T-helper 2 cell treated with Interferon-gamma antibody and Interleukin-4, amounts not matched to agents 5 μg/mL and 100 μg/mL, for 36 hours (primary cell): ENCODE results near the gene MOB3B.
"Not testable (repeated sequence)": the region's sequence is repeated elsewhere in the genome, so short reads cannot be mapped to it uniquely, and the experiment has no call there.

ENCODE experiments used
- DNase-seq: peaks from one replicate; pipeline ENCODE4 v3.0.0; 2021; ENCODE audit warnings: low spot score
- H3K27ac Mint-ChIP-seq: one replicate; pipeline ENCODE4 v1.8.0; 2021; ENCODE audit warnings: mild to moderate bottlenecking, mixed read lengths
- H3K27me3 Mint-ChIP-seq: one replicate; pipeline ENCODE4 v1.8.0; 2021; ENCODE audit warnings: low read depth, mixed read lengths
- H3K36me3 Mint-ChIP-seq: one replicate; pipeline ENCODE4 v1.8.0; 2021; ENCODE audit warnings: low read depth, mixed read lengths
- H3K4me1 Mint-ChIP-seq: one replicate; pipeline ENCODE4 v1.8.0; 2021; ENCODE audit warnings: low read depth, mixed read lengths
- H3K4me3 Mint-ChIP-seq: one replicate; pipeline ENCODE4 v1.8.0; 2022; ENCODE audit warnings: mild to moderate bottlenecking, moderate library complexity, mixed read lengths
- H3K9me3 Mint-ChIP-seq: one replicate; pipeline ENCODE4 v1.8.0; 2021; ENCODE audit warnings: mixed read lengths

Gene MOB3B

DNA sequence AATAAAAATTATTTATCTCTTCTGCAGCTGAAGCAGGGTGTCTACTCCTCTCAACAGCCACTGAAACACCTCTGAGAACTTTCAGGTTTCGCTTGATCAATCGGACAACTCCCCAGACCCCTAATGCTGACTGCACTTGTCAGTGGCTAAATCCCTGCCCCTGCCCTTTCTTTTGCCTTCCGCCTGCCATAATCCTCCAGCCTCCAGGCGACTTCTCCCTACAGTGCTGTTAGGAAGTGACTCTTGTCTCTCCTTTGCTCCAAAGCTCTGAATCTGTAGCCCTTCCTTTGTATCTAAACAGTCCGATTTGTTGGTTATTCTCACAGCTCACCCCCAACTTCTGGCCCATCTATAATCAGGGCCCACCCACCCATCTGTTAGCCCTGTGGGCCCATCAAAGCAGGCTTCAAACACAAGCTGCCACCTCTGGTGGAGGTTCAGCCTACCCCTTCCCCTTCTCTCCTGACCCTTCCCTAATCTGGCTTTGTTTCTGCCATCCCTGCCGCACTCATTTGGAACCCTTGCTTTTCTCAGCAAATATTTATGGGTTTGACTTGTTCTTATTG, 59.2 kb downstream of the MOB3B start:
- Mint-ChIP-seq H3K27ac (no peak overlapping the region), H3K9me3 (no peaks in the 10 kb centered on the region), H3K4me1 (peaks cover 6% of the 10 kb centered on the region), H3K27me3 (no peaks in the 10 kb centered on the region), H3K36me3 (no peaks in the 10 kb centered on the region), H3K4me3 (no peak overlapping the region)
- DNase-seq = no peak

DNA sequence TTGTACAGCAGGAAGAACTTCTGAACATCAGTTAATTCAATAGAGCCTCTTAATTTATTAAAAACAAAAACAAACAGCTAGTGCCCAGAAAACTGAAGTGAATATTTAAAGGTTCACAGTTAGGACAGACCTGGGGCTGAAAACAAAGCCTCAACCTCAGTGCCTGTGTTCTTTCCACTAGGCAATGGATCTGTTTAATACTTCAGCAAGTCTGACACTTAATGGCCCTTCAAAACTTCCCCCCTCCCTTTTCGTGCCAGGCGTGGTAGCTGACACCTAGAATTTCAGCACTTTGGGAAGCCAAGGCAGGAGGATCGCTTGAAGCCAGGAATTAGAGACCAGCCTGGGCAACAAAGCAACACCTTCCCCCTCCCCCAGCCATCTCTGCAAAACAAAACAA, 60.1 kb downstream of the MOB3B start:
- Mint-ChIP-seq H3K36me3 (no peaks in the 10 kb centered on the region), H3K9me3 (no peaks in the 10 kb centered on the region), H3K4me3 (no peak overlapping the region), H3K27ac (no peak overlapping the region), H3K4me1 (peaks cover 6% of the 10 kb centered on the region), H3K27me3 (no peaks in the 10 kb centered on the region)
- no peak for DNase-seq

DNA sequence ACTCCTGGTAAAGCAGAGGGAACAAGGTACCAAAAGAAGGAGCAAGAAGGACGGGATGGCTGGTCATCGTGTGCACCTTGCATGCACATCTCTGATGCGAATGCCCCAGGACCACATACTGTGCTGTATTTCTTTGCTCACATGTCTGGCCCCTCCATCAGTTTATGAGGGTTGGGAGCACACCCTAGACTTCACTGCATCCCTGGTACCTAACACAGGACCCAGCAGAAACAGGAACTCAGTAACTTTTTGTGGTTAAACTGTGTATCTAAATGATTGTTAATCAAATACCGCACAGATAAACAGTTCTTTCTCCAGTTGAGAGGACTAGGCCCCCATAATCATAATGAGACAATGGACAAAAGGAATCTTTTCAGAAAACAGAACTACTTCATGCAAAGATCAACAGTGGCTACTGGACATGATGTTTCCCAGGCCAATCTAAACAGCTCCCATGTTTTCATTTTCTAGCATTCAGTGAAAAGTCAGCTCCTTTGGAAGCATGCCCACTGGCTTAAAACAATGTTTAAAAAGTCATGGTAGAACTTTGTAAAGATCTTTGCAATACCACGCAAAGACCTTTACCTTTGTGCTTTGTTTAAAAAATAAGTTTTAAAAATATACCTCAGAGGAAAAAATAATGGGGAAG, 61.0 kb downstream of the MOB3B start:
- Mint-ChIP-seq H3K27me3 (no peaks in the 10 kb centered on the region), H3K27ac (no peak overlapping the region), H3K4me3 (no peak overlapping the region), H3K36me3 (no peaks in the 10 kb centered on the region), H3K9me3 (no peaks in the 10 kb centered on the region), H3K4me1 (peaks cover 6% of the 10 kb centered on the region)
- no peak for DNase-seq

DNA sequence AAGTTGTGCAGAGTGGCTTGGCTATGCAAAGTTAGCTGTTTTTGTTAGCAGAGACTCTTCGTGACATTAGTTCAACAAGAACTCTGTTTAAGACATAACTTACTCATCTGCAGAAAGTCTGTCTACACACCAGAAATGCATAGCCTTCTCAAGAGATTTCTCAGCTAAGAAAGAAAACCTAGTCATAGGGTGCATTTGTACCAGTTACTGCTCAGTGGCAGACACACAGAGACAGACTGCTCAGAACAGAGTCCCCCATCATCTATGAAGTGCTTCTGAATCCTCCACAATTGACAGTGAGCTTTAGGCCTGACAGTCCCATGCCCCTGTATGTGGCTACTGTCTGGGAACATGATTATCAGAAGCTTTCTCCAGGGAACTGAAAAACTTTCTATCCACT, 61.6 kb downstream of the MOB3B start:
- Mint-ChIP-seq H3K27ac (no peak overlapping the region), H3K36me3 (no peaks in the 10 kb centered on the region), H3K4me1 (peaks cover 6% of the 10 kb centered on the region), H3K9me3 (no peaks in the 10 kb centered on the region), H3K4me3 (no peak overlapping the region), H3K27me3 (no peaks in the 10 kb centered on the region)
- no peak for DNase-seq

DNA sequence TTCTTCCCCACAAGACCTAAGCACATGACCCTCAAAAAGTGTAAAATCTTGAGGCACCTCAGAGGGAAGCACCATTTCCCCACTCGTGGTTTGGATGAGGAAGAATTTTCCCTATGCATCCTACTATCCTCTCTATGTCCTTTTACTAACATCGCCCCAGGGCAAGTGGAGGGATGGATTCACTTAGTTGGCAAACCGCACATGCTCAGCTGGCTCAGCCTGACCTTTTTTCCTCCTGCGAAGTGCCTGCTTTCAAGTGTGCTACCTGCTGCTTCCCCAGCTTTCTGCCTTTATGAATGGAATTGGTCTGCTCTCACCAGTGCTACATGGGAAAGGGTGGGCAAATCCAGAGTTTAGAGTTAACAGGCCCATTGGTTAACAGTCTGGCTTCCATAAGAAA, 62.1 kb downstream of the MOB3B start:
- Mint-ChIP-seq H3K4me3 (no peak overlapping the region), H3K9me3 (no peaks in the 10 kb centered on the region), H3K27ac (no peak overlapping the region), H3K36me3 (no peaks in the 10 kb centered on the region), H3K27me3 (no peaks in the 10 kb centered on the region), H3K4me1 (peaks cover 6% of the 10 kb centered on the region)
- DNase-seq = no peak

DNA sequence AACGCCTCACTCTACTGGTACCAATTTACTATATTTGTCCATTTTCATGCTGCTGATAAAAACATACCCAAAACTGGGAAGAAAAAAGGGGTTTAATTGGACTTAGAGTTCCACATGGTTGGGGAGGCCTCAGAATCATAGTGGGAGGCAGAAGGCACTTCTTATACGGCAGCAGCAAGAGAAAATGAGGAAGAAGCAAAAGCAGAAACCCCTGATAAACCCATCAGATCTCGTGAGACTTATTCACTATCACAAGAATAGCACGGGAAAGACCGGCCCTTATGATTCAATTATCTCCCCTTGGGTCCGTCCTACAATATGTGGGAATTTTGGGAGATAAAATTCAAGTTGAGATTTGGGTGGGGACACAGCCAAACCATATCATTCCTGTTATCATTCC, 63.1 kb downstream of the MOB3B start:
- H3K9me3 Mint-ChIP-seq, H3K4me3 Mint-ChIP-seq, H3K36me3 Mint-ChIP-seq, H3K27me3 Mint-ChIP-seq, DNase-seq, H3K4me1 Mint-ChIP-seq, H3K27ac Mint-ChIP-seq: not testable (repeated sequence)

DNA sequence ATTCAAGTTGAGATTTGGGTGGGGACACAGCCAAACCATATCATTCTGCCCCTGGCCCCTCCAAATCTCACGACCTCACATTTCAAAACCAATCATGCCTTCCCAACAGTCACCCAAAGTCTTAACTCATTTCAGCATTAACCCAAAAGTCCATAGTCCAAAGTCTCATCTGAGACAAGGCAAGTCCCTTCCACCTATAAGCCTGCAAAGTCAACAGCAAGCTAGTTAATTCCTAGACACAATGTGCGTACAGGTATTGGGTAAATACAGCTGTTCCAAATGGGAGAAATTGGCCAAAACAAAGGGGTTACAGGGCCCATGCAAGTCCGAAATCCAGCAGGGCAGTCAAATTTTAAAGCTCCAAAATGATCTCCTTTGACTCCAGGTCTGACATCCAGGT, 64.7 kb downstream of the MOB3B start:
- H3K4me1 Mint-ChIP-seq, H3K36me3 Mint-ChIP-seq: not testable (repeated sequence)

DNA sequence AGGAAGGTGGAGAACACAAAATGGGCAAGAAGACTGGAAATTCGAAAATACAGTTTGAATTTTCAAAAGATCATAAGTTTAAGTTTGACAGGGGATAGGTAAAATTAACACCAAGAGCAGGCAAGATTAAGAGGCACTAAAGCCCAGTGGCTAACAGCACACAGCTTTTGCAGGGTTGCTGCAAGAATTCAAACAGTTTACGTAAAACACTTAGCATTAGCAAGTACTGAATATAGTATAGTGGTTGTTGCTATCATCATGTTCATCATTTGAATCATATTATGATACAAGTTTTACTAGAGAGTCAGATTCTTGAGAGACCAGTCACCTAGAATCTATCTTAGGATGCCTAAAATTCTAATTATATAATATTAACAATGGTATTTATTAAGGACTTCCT, 66.8 kb downstream of the MOB3B start:
- peaks cover 2% of the 10 kb centered on the region for H3K27me3 Mint-ChIP-seq
- no peaks in the 10 kb centered on the region for H3K36me3 Mint-ChIP-seq
- H3K27ac Mint-ChIP-seq = no peak overlapping the region
- H3K9me3 Mint-ChIP-seq = no peaks in the 10 kb centered on the region
- no peaks in the 10 kb centered on the region for H3K4me1 Mint-ChIP-seq
- DNase-seq = no peak
- no peak overlapping the region for H3K4me3 Mint-ChIP-seq

More for the DNA sequence above, 64.7 kb downstream of the MOB3B start:
- not testable (repeated sequence) for H3K27me3 Mint-ChIP-seq, H3K9me3 Mint-ChIP-seq, DNase-seq, H3K4me3 Mint-ChIP-seq, H3K27ac Mint-ChIP-seq

DNA sequence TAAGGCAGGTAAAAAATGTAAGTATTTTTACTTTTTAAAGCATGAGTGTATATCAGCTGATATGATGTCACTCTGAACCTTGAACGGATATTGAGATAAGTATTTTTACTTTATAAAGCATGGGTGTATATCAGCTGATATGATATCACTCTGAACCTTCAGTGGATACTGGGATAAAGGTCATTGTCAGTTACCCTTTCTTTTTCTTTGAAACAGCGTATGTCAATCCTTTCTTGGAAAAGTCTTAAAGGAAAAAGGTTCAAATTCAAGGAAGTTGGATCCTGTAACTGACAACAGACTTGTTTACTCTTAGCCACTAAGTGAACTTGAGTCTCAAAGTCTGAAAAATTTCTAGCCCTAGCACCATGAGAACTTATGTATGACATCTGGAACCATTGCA, 67.2 kb downstream of the MOB3B start:
- H3K36me3 Mint-ChIP-seq = no peaks in the 10 kb centered on the region
- no peak overlapping the region for H3K27ac Mint-ChIP-seq
- no peak overlapping the region for H3K4me3 Mint-ChIP-seq
- no peaks in the 10 kb centered on the region for H3K9me3 Mint-ChIP-seq
- H3K27me3 Mint-ChIP-seq = peaks cover 2% of the 10 kb centered on the region
- DNase-seq = no peak
- H3K4me1 Mint-ChIP-seq = peaks cover 1% of the 10 kb centered on the region

DNA sequence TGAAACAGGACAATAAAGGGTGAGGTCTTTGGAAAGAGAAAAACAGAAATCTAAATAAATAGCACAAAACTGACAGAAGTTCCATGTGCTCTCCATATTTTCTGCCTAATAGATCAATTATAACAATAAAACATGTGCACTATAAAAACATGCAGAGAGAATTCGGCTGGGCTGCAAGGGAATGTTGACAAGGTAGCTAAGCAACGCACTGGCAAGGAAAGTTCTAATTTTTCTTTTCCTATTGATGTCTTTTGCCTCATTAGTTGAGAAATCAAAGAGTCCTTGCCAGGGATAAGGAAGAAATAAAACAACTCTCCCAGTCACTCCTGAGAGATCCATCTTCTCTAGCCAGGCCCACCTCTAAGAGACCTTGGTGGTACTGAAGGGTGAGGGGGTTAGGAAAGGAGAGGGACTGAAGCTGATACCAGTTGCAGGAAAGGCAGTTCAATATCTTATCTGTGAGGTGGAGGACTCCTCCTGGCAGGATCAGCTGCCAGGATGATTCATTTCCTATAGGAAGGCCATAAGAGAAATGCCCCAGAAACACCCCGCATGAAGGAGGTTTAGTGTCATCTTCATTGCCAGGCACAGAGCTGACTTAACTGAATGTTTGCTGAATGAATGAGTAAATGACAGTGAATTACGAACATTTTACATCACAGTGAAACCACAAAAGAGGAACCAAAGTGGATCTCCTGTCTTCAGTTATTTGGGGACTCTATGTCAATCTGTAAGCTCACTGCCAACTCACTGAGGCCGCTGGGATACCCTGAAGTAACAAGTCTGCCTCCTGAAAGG, 69.2 kb downstream of the MOB3B start:
- Mint-ChIP-seq H3K27ac (no peak overlapping the region), H3K36me3 (no peaks in the 10 kb centered on the region), H3K4me3 (no peak overlapping the region), H3K9me3 (no peaks in the 10 kb centered on the region), H3K4me1 (peaks cover 1% of the 10 kb centered on the region), H3K27me3 (peaks cover 2% of the 10 kb centered on the region)
- DNase-seq = no peak

DNA sequence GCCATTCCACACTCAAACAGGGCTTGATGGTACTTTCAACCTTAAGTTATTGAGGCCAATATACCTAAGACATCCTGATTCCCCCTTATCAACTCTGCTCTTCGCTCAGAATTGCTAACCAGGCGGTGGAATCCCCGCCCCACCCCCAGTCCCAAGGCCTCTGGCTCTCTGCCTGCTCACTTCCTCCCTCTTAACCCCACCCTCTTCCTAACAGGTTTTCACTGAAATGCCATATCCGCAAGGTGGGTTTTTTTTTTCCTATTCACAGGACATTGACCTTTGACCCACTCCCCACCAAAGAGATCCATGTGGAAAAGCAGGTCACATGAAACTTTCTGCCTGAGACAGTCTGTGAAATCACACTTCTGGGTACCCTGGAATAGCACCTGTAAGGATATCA, 72.2 kb downstream of the MOB3B start:
- Mint-ChIP-seq H3K4me1 (peaks cover 1% of the 10 kb centered on the region), H3K27me3 (peaks cover 4% of the 10 kb centered on the region)
- no peak for DNase-seq

DNA sequence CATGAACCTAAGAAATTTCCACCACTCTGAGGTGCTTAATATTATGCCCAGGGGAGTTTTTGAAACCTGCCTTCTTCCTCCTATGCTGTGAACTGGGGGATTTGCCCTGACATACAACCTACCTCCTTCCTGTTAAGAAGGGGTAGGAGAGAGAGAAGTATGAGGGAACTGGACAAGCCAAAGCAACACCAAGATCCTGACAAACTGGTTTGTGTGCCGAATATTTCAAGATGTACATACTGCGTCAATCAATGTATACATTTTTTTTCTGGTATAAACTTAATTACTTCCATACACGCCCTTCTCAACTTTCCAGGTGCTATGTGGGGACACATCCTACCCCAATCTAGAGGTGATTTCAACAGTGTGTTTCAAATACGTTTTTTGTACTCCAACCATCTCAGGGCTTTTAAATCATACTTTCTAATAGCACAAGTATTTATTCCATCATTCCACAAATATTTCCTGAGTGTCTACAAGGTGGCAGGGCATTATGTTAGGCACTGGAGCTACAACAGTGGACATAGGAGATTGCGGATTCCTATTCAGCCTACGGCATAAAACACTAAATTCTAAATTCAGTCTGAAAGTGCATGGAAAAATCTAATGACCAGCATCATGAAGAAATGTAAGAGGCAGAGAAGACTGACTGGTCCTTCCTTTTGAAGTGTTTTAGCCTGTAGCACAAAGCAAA, 75.6 kb downstream of the MOB3B start:
- Mint-ChIP-seq H3K4me1 (peaks cover 1% of the 10 kb centered on the region), H3K27me3 (peaks cover 2% of the 10 kb centered on the region), H3K9me3 (no peaks in the 10 kb centered on the region), H3K36me3 (no peaks in the 10 kb centered on the region), H3K27ac (no peak overlapping the region), H3K4me3 (no peak overlapping the region)
- no peak for DNase-seq

More for the DNA sequence above, 72.2 kb downstream of the MOB3B start:
- H3K4me3 Mint-ChIP-seq = no peak overlapping the region
- H3K9me3 Mint-ChIP-seq = no peaks in the 10 kb centered on the region
- H3K27ac Mint-ChIP-seq = no peak overlapping the region
- no peaks in the 10 kb centered on the region for H3K36me3 Mint-ChIP-seq

DNA sequence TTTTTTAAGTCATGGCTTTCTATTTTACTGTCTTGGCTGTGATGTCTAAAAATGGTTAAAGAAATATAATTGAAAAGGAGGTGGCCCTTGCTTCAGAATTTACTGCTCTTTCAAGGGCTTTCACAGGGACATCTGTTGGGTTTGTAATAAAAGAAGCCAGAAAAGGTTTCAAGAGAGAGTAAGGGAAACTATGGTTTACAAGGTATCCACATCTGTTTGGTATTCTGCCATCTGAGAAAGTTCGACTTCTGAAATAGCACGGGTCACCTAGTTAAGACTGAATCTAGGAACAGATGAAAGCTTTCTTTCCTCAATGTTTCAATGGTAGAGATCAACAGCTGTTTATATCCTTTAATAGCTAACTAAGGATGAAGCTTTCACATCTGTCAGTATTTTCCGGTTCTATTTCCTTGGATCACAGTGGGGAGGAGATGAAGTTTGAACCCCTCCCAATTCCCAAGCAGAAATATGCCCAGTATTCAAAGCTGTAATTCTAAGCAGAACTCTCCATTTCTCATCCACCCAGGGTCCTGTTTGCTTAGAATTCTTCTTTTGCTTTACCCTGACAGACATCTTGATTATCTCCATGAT, 78.3 kb downstream of the MOB3B start:
- Mint-ChIP-seq H3K27ac (no peak overlapping the region), H3K27me3 (peaks cover 2% of the 10 kb centered on the region), H3K4me3 (no peak overlapping the region), H3K36me3 (no peaks in the 10 kb centered on the region), H3K4me1 (no peaks in the 10 kb centered on the region), H3K9me3 (no peaks in the 10 kb centered on the region)
- no peak for DNase-seq

DNA sequence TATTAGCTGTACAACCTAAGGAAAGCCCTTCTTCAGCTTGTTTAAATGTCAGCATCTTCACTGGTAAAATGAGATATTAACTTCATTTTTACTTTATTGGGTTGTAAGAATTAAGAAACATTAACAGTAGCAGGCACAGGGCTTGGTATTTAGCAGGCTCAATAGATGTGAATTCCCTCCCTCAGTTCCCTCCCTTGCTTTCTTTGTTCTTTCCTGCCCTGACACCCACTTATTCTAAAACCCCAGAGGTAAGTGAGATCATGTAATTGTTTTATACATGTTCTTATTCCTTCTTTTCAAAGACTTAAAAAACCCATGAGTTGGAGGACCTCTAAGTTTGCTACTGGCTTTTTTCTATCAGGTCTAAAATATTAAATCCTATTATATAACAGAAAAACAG, 78.9 kb downstream of the MOB3B start:
- no peak overlapping the region for H3K4me3 Mint-ChIP-seq
- H3K27ac Mint-ChIP-seq = no peak overlapping the region
- no peak for DNase-seq
- no peaks in the 10 kb centered on the region for H3K9me3 Mint-ChIP-seq
- H3K4me1 Mint-ChIP-seq = no peaks in the 10 kb centered on the region
- H3K36me3 Mint-ChIP-seq = no peaks in the 10 kb centered on the region
- peaks cover 2% of the 10 kb centered on the region for H3K27me3 Mint-ChIP-seq
